Measurements from ENCODE around the gene FBN2. TPM values are rescaled to one million over a fixed set of nuclear protein-coding genes. Genes with fewer than 3 reads are reported as not detected.

The FBN2 gene
- total and polyA plus RNA-seq, 9 of the 15 experiments (the other 6 are each of a cell fraction or from before 2014, with no cell fraction given), result 0.01 to 0.09 TPM; not detected in 7

DNA sequence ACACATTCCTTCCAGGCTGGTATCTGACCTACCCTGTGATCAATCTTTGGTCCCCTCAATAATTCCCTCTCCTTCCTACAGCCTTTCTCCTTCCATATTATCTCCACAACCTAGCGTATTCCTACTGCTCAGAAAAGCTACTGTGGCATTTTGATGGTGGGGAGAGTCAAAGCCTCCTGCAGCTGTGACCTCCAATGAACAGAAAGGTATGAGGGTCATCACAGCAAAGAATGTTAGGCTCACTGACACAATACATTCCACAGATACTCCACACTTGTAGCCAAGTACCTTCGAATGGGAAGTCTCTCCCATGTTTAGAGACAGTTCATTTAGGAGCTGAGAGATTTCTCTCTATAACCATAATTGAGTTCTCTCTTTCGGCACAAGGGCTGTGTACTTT lies 5.9 kb downstream of the FBN2 start:
- Histone ChIP-seq H3K9ac (ENCODE audit: insufficient read depth in 1 of 2, low read depth in 2 of 2, low read length in 2 of 2) (no peak overlapping the region), H3K79me2 (ENCODE audit: control insufficient read depth, insufficient read depth, low read length) (no peaks in the 10 kb centered on the region), H3K4me1 (replicated peaks in 1 of 2; ENCODE audit: control insufficient read depth in 2 of 2, insufficient read depth in 2 of 2, low read length in 2 of 2) (no peaks in the 10 kb centered on the region), H4K20me1 (replicated peaks; ENCODE audit: control insufficient read depth, insufficient read depth, low read length) (no peaks in the 10 kb centered on the region), H3K4me3 (no peak overlapping the region), H3K9me3 (replicated peaks; ENCODE audit: control insufficient read depth, insufficient read depth, low read depth, low read length) (no peaks in the 10 kb centered on the region), H3K36me3 (ENCODE audit: control insufficient read depth, insufficient read depth, low read length) (no peaks in the 10 kb centered on the region), H3K4me2 (ENCODE audit: insufficient read depth, low read length) (no peak overlapping the region), H3K9me1 (ENCODE audit: control insufficient read depth, insufficient read depth, low read length) (no peaks in the 10 kb centered on the region), H3K27ac (ENCODE audit: extremely low read depth, low read depth, low read length) (no peak overlapping the region), H2AFZ (ENCODE audit: low read depth, low read length) (no peak overlapping the region), H3K27me3 (ENCODE audit: control insufficient read depth in 2 of 2, insufficient read depth in 2 of 2, low read length in 2 of 2) (no peaks in the 10 kb centered on the region)
- TF ChIP-seq KLF16 (IDR thresholded peaks at IDR 0.05) (no peak), CC2D1A (IDR thresholded peaks at IDR 0.05) (no peak), ZNF766 (CRISPR knock-in tag; conservative IDR thresholded peaks at IDR 0.05) (no peak), RBFOX2 (IDR thresholded peaks at IDR 0.05; ENCODE audit: low read depth, low read length) (no peak), BRD9 (IDR thresholded peaks at IDR 0.05; ENCODE audit: low read depth, partially characterized antibody) (no peak), MNT (conservative IDR thresholded peaks at IDR 0.05) (no peak), POLR2A (conservative IDR thresholded peaks at IDR 0.05) (no peak)
- no peak for ATAC-seq
- in situ Hi-C loops (cut with MboI), result no loop called here
- no peak for FAIRE-seq
- BruUV-seq (replicated peaks), result no TSS peak
- ChIA-PET POLR2A (no interaction called here), CTCF (ENCODE audit: low intra/inter-chr PET ratio) (no interaction called here)
- no peak for DNase-seq (ENCODE audit: extremely low read depth in 1 of 4, low spot score in 3 of 4)
- intact Hi-C loops (cut with micrococcal nuclease), result no loop called here
- 0% methylated on average over 3 of the region's 3 CpGs for WGBS (ENCODE audit: insufficient coverage, low coverage, missing lambda C conversion rate)
